ENCODE data around the gene AGRN. TPM values are rescaled to one million over a fixed set of nuclear protein-coding genes. Genes with fewer than 3 reads are reported as not detected.

AGRN gene
- total and polyA plus RNA-seq, 4 donors = 1.8 to 22.4 (median 16.9) TPM

DNA sequence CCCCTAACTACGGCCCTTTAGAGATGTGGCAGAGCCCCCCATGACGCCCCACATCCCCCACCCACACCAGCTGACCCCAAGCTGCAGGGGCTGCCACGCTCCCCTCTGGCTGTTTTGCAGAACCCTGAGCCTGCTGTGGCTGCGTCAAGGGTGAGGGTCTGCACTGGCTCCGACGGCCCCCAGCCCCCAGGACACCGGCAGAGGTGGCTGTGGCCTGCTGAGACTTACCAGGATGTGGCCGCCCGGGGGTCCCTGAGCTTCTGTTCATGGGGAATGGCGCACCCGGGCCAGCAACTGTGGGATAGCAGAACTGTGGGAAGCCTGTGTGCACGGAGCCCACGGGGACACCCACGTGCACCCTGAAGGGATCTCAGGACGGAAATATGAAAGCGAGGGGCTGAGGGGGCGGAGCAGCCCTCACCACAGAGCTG, 67.0 kb downstream of the AGRN start:
- Histone ChIP-seq H3K4me3 (ENCODE audit: low read depth in 1 of 3, low read length in 3 of 3) (no peak overlapping the region), H3K9ac (ENCODE audit: low read depth in 1 of 2, low read length in 2 of 2) (no peak overlapping the region), H3K4me1 (ENCODE audit: control insufficient read depth in 4 of 4, insufficient read depth in 4 of 4, low read length in 3 of 4) (no peaks in the 10 kb centered on the region), H3K27ac (ENCODE audit: low read depth in 1 of 2, low read length in 2 of 2) (no peak overlapping the region), H3K27me3 (ENCODE audit: control insufficient read depth in 4 of 4, insufficient read depth in 4 of 4, low read length in 3 of 4) (no peaks in the 10 kb centered on the region), H3K36me3 (ENCODE audit: control insufficient read depth in 4 of 4, insufficient read depth in 3 of 4, low read depth in 1 of 4, low read length in 3 of 4) (no peaks in the 10 kb centered on the region), H3K9me3 (ENCODE audit: control insufficient read depth in 4 of 4, low read length in 3 of 4) (no peaks in the 10 kb centered on the region)
- WGBS = 95% methylated on average over 17 of the region's 17 CpGs
- TF ChIP-seq, protein P1, sequence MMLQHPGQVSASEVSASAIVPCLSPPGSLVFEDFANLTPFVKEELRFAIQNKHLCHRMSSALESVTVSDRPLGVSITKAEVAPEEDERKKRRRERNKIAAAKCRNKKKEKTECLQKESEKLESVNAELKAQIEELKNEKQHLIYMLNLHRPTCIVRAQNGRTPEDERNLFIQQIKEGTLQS (IDR thresholded peaks at IDR 0.05) = no peak
- TF ChIP-seq YY1 (IDR thresholded peaks at IDR 0.05) (no peak), RXRA (IDR thresholded peaks at IDR 0.05) (no peak)
- TF ChIP-seq, protein P2, sequence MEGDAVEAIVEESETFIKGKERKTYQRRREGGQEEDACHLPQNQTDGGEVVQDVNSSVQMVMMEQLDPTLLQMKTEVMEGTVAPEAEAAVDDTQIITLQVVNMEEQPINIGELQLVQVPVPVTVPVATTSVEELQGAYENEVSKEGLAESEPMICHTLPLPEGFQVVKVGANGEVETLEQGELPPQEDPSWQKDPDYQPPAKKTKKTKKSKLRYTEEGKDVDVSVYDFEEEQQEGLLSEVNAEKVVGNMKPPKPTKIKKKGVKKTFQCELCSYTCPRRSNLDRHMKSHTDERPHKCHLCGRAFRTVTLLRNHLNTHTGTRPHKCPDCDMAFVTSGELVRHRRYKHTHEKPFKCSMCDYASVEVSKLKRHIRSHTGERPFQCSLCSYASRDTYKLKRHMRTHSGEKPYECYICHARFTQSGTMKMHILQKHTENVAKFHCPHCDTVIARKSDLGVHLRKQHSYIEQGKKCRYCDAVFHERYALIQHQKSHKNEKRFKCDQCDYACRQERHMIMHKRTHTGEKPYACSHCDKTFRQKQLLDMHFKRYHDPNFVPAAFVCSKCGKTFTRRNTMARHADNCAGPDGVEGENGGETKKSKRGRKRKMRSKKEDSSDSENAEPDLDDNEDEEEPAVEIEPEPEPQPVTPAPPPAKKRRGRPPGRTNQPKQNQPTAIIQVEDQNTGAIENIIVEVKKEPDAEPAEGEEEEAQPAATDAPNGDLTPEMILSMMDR (IDR thresholded peaks at IDR 0.05; ENCODE audit: low read depth, low read length, missing input control) = no peak
- DNase-seq (ENCODE audit: low spot score) = no peak

DNA sequence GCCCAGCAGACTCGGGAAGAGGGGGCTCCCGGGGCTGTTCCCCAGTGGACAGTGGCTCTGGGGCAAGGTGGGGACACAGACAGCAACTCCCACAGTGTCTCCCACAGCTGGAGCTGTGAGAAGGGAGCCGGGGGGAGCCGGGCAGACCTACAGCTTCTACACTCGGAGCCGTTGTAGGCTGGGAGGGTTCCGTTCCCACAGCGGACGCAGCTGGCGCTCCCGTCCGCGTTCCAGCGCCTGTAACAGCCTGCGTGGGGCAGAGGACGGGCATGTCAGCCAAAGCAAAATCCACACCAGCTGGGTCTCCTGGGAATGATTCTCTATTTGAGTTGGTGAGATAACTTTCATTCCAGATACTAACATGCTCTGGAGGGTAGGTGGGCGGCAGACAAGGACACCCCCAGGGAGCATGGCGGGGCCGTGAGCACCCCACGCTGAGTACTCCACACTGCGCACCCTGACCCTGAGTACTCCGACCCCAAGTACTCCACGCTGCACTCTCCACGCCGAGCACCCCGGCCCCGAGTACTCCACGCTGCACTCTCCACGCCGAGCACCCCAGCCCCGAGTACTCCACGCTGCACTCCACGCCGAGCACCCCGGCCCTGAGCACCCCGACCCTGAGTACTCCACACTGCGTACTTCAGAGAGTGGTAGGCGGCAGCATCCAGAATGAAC, 67.6 kb downstream of the AGRN start:
- H3K4me1 ChIP-seq (ENCODE audit: control insufficient read depth in 4 of 4, insufficient read depth in 4 of 4, low read length in 3 of 4) = no peaks in the 10 kb centered on the region
- no peak for TF ChIP-seq JUND (IDR thresholded peaks at IDR 0.05)
- TF ChIP-seq, protein P2 (IDR thresholded peaks at IDR 0.05; ENCODE audit: low read depth, low read length, missing input control) = no peak
- TF ChIP-seq EGR1 (IDR thresholded peaks at IDR 0.05; ENCODE audit: low read depth in 2 of 2) = no peak
- TF ChIP-seq, protein P3, sequence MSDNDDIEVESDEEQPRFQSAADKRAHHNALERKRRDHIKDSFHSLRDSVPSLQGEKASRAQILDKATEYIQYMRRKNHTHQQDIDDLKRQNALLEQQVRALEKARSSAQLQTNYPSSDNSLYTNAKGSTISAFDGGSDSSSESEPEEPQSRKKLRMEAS (IDR thresholded peaks at IDR 0.05) = no peak
- TF ChIP-seq, protein P1 (IDR thresholded peaks at IDR 0.05) = no peak
- no peak for TF ChIP-seq SP1 (IDR thresholded peaks at IDR 0.05)
- TF ChIP-seq FOXA2 (IDR thresholded peaks at IDR 0.05) = no peak
- TF ChIP-seq RAD21 (IDR thresholded peaks at IDR 0.05) = no peak
- TF ChIP-seq, protein P4, sequence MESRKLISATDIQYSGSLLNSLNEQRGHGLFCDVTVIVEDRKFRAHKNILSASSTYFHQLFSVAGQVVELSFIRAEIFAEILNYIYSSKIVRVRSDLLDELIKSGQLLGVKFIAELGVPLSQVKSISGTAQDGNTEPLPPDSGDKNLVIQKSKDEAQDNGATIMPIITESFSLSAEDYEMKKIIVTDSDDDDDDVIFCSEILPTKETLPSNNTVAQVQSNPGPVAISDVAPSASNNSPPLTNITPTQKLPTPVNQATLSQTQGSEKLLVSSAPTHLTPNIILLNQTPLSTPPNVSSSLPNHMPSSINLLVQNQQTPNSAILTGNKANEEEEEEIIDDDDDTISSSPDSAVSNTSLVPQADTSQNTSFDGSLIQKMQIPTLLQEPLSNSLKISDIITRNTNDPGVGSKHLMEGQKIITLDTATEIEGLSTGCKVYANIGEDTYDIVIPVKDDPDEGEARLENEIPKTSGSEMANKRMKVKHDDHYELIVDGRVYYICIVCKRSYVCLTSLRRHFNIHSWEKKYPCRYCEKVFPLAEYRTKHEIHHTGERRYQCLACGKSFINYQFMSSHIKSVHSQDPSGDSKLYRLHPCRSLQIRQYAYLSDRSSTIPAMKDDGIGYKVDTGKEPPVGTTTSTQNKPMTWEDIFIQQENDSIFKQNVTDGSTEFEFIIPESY (IDR thresholded peaks at IDR 0.05) = no peak
- TF ChIP-seq, protein P5, sequence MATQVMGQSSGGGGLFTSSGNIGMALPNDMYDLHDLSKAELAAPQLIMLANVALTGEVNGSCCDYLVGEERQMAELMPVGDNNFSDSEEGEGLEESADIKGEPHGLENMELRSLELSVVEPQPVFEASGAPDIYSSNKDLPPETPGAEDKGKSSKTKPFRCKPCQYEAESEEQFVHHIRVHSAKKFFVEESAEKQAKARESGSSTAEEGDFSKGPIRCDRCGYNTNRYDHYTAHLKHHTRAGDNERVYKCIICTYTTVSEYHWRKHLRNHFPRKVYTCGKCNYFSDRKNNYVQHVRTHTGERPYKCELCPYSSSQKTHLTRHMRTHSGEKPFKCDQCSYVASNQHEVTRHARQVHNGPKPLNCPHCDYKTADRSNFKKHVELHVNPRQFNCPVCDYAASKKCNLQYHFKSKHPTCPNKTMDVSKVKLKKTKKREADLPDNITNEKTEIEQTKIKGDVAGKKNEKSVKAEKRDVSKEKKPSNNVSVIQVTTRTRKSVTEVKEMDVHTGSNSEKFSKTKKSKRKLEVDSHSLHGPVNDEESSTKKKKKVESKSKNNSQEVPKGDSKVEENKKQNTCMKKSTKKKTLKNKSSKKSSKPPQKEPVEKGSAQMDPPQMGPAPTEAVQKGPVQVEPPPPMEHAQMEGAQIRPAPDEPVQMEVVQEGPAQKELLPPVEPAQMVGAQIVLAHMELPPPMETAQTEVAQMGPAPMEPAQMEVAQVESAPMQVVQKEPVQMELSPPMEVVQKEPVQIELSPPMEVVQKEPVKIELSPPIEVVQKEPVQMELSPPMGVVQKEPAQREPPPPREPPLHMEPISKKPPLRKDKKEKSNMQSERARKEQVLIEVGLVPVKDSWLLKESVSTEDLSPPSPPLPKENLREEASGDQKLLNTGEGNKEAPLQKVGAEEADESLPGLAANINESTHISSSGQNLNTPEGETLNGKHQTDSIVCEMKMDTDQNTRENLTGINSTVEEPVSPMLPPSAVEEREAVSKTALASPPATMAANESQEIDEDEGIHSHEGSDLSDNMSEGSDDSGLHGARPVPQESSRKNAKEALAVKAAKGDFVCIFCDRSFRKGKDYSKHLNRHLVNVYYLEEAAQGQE (IDR thresholded peaks at IDR 0.05) = no peak
- no peak for TF ChIP-seq RXRA (IDR thresholded peaks at IDR 0.05)
- TF ChIP-seq GABPA (IDR thresholded peaks at IDR 0.05 in 1 of 2, conservative IDR thresholded peaks at IDR 0.05 in 1 of 2) = no peak
- no peak for TF ChIP-seq HNF4G (IDR thresholded peaks at IDR 0.05)
- TF ChIP-seq HNF4A (conservative IDR thresholded peaks at IDR 0.05) = no peak
- H3K36me3 ChIP-seq (ENCODE audit: control insufficient read depth in 4 of 4, insufficient read depth in 3 of 4, low read depth in 1 of 4, low read length in 3 of 4) = no peaks in the 10 kb centered on the region
- WGBS = 95% methylated on average over 38 of the region's 38 CpGs
- H3K4me3 ChIP-seq (ENCODE audit: low read depth in 1 of 3, low read length in 3 of 3) = no peak overlapping the region
- H3K27me3 ChIP-seq (ENCODE audit: control insufficient read depth in 4 of 4, insufficient read depth in 4 of 4, low read length in 3 of 4) = no peaks in the 10 kb centered on the region
- no peak overlapping the region for H3K27ac ChIP-seq (ENCODE audit: low read depth in 1 of 2, low read length in 2 of 2)
- H3K9ac ChIP-seq (ENCODE audit: low read depth in 1 of 2, low read length in 2 of 2) = no peak overlapping the region
- no peaks in the 10 kb centered on the region for H3K9me3 ChIP-seq (ENCODE audit: control insufficient read depth in 4 of 4, low read length in 3 of 4)
- DNase-seq (ENCODE audit: low spot score) = no peak
